HCT116 (cell line): ENCODE results near the gene AP1AR.
A peak's percentile ranks its signal among the peaks of the same experiment; 100 is the strongest.

Source experiments
- CEBPB ChIP-seq: IDR thresholded peaks from 2 replicates; pipeline ENCODE4 v1.6.1; 2012; ENCODE audit warnings: low read depth
- FOSL1 ChIP-seq: IDR thresholded peaks from 2 replicates; pipeline ENCODE4 v1.6.1; 2012; ENCODE audit warnings: low read depth
- POLR2A ChIP-seq: IDR thresholded peaks from 2 replicates; pipeline ENCODE4 v1.7.0; 2011; ENCODE audit warnings: borderline replicate concordance; ENCODE audit not compliant: insufficient read depth, insufficient read length; ENCODE audit errors: extremely low read depth
- POLR2AphosphoS5 ChIP-seq: IDR thresholded peaks from 2 replicates; pipeline ENCODE4 v1.6.1; 2011; ENCODE audit warnings: mild to moderate bottlenecking, low read depth, low read length, moderate library complexity
- SP1 ChIP-seq: IDR thresholded peaks from 2 replicates; pipeline ENCODE4 v1.6.1; 2012; ENCODE audit warnings: low read depth
- ZNF274 ChIP-seq: fragments of 200-500 bp; sonication (Bioruptor generic); IDR thresholded peaks from 2 replicates; pipeline ENCODE4 v1.6.1; 2014; ENCODE audit warnings: mild to moderate bottlenecking, low read depth, low read length, inconsistent platforms
- TF ChIP-seq, protein P1 (sequence below), 3 experiments: fragments of 200-600 bp in 1 of 3; sonication (generic) in 1 of 3; IDR thresholded peaks in 2 of 3; conservative IDR thresholded peaks in 1 of 3; 2 replicates each; pipeline ENCODE4 v1.5.1; 2012 to 2017; ENCODE audit warnings: low read depth in 2 of 3, low read length in 2 of 3, antibody characterized with exemption in 1 of 3, borderline replicate concordance in 1 of 3, control low read depth in 1 of 3, mild to moderate bottlenecking in 1 of 3, mixed read lengths in 1 of 3, mixed run types in 1 of 3, moderate library complexity in 1 of 3; ENCODE audit not compliant: insufficient read depth in 1 of 3
- TF ChIP-seq, protein P2 (sequence below): IDR thresholded peaks from 2 replicates; pipeline ENCODE4 v1.6.1; 2012; ENCODE audit warnings: low read depth

DNA sequence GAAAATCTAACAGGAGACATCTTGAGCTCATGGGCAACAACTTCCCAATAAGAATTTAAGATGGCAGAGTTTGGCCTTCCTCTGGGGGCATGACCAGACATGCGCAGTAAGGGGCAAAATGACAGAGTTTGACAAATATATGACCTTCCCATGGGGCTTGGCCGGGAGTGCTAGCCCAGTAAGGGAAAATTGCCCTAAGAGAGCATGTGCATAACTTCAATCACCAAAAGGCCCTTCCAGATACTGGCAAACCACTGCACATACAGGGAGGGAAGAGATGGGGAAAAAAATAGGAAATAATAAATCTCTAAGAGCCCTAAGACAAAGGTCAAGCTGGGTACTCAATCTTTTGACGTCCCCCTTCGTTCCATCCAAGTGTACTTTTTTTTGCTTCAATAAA, 40.7 kb downstream of the AP1AR start:
- TF ChIP-seq, protein P1, sequence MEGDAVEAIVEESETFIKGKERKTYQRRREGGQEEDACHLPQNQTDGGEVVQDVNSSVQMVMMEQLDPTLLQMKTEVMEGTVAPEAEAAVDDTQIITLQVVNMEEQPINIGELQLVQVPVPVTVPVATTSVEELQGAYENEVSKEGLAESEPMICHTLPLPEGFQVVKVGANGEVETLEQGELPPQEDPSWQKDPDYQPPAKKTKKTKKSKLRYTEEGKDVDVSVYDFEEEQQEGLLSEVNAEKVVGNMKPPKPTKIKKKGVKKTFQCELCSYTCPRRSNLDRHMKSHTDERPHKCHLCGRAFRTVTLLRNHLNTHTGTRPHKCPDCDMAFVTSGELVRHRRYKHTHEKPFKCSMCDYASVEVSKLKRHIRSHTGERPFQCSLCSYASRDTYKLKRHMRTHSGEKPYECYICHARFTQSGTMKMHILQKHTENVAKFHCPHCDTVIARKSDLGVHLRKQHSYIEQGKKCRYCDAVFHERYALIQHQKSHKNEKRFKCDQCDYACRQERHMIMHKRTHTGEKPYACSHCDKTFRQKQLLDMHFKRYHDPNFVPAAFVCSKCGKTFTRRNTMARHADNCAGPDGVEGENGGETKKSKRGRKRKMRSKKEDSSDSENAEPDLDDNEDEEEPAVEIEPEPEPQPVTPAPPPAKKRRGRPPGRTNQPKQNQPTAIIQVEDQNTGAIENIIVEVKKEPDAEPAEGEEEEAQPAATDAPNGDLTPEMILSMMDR (IDR thresholded peaks at IDR 0.05 in 2 of 3, conservative IDR thresholded peaks at IDR 0.05 in 1 of 3; ENCODE audit: borderline replicate concordance in 1 of 3, insufficient read depth in 1 of 3, low read depth in 2 of 3, low read length in 2 of 3), result no peak
- TF ChIP-seq POLR2A (no peak), ZNF274 (no peak), CEBPB (no peak), FOSL1 (no peak), POLR2AphosphoS5 (peak; percentile 25; the same call in 1 of the 2 replicates), SP1 (no peak)
- TF ChIP-seq, protein P2, sequence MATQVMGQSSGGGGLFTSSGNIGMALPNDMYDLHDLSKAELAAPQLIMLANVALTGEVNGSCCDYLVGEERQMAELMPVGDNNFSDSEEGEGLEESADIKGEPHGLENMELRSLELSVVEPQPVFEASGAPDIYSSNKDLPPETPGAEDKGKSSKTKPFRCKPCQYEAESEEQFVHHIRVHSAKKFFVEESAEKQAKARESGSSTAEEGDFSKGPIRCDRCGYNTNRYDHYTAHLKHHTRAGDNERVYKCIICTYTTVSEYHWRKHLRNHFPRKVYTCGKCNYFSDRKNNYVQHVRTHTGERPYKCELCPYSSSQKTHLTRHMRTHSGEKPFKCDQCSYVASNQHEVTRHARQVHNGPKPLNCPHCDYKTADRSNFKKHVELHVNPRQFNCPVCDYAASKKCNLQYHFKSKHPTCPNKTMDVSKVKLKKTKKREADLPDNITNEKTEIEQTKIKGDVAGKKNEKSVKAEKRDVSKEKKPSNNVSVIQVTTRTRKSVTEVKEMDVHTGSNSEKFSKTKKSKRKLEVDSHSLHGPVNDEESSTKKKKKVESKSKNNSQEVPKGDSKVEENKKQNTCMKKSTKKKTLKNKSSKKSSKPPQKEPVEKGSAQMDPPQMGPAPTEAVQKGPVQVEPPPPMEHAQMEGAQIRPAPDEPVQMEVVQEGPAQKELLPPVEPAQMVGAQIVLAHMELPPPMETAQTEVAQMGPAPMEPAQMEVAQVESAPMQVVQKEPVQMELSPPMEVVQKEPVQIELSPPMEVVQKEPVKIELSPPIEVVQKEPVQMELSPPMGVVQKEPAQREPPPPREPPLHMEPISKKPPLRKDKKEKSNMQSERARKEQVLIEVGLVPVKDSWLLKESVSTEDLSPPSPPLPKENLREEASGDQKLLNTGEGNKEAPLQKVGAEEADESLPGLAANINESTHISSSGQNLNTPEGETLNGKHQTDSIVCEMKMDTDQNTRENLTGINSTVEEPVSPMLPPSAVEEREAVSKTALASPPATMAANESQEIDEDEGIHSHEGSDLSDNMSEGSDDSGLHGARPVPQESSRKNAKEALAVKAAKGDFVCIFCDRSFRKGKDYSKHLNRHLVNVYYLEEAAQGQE, result no peak
